Measurements from ENCODE around the gene CSMD2. TPM values are rescaled to one million over a fixed set of nuclear protein-coding genes. Genes with fewer than 3 reads are reported as not detected.

The CSMD2 gene
- total RNA-seq, 1 donor from 2014 or later = 0.75 TPM

- DNase-seq (ENCODE audit: low read depth) = no peak
- TF ChIP-seq, protein P1, sequence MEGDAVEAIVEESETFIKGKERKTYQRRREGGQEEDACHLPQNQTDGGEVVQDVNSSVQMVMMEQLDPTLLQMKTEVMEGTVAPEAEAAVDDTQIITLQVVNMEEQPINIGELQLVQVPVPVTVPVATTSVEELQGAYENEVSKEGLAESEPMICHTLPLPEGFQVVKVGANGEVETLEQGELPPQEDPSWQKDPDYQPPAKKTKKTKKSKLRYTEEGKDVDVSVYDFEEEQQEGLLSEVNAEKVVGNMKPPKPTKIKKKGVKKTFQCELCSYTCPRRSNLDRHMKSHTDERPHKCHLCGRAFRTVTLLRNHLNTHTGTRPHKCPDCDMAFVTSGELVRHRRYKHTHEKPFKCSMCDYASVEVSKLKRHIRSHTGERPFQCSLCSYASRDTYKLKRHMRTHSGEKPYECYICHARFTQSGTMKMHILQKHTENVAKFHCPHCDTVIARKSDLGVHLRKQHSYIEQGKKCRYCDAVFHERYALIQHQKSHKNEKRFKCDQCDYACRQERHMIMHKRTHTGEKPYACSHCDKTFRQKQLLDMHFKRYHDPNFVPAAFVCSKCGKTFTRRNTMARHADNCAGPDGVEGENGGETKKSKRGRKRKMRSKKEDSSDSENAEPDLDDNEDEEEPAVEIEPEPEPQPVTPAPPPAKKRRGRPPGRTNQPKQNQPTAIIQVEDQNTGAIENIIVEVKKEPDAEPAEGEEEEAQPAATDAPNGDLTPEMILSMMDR (IDR thresholded peaks at IDR 0.05; ENCODE audit: insufficient read depth, low read length, poor library complexity, severe bottlenecking) = no peak
- H3K4me3 ChIP-seq (ENCODE audit: low read depth, low read length) = no peak overlapping the region
- no peaks in the 10 kb centered on the region for H3K27me3 ChIP-seq (ENCODE audit: control insufficient read depth, insufficient read depth, low read length)
- no peaks in the 10 kb centered on the region for H3K36me3 ChIP-seq (ENCODE audit: control insufficient read depth, insufficient read depth, low read length)
These were observed 663.3 kb downstream of the CSMD2 start for GRCh38 chr1:33501774-33502173.

GRCh38 chr1:33501309-33501708 lies 663.7 kb downstream of the CSMD2 start:
- H3K36me3 ChIP-seq (ENCODE audit: control insufficient read depth, insufficient read depth, low read length) = no peaks in the 10 kb centered on the region
- no peak overlapping the region for H3K4me3 ChIP-seq (ENCODE audit: low read depth, low read length)
- TF ChIP-seq, protein P1 (IDR thresholded peaks at IDR 0.05; ENCODE audit: insufficient read depth, low read length, poor library complexity, severe bottlenecking) = no peak
- no peaks in the 10 kb centered on the region for H3K27me3 ChIP-seq (ENCODE audit: control insufficient read depth, insufficient read depth, low read length)
- no peak for DNase-seq (ENCODE audit: low read depth)

GRCh38 chr1:33500547-33500946 lies 664.5 kb downstream of the CSMD2 start:
- Histone ChIP-seq H3K4me3 (ENCODE audit: low read depth, low read length) (no peak overlapping the region), H3K27me3 (ENCODE audit: control insufficient read depth, insufficient read depth, low read length) (no peaks in the 10 kb centered on the region), H3K36me3 (ENCODE audit: control insufficient read depth, insufficient read depth, low read length) (no peaks in the 10 kb centered on the region)
- no peak for DNase-seq (ENCODE audit: low read depth)
- TF ChIP-seq, protein P1 (IDR thresholded peaks at IDR 0.05; ENCODE audit: insufficient read depth, low read length, poor library complexity, severe bottlenecking) = peak; percentile 10

DNA sequence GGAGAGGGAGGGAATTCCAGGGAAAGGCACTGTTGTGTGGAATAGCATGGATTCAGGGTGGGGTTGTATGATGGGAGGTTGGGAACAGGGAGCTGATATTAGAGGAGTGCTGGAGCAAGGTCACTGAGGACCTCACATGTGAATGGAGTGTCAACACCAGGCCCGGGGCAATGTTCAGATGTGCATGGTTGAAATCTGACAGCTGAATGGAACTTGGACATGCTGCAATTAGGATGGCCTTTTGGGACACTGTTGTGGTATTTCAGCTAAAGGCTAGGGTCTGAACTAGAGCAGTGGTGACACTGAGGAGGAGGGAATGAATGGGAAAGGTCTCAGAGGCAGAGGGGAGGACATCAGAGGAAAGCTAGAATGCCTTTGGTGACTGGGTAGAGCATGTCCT lies 667.6 kb downstream of the CSMD2 start:
- Histone ChIP-seq H3K4me3 (ENCODE audit: low read depth, low read length) (no peak overlapping the region), H3K36me3 (ENCODE audit: control insufficient read depth, insufficient read depth, low read length) (peaks cover 3% of the 10 kb centered on the region), H3K27me3 (ENCODE audit: control insufficient read depth, insufficient read depth, low read length) (no peaks in the 10 kb centered on the region)
- DNase-seq (ENCODE audit: low read depth) = no peak
- TF ChIP-seq, protein P1 (IDR thresholded peaks at IDR 0.05; ENCODE audit: insufficient read depth, low read length, poor library complexity, severe bottlenecking) = no peak

DNA sequence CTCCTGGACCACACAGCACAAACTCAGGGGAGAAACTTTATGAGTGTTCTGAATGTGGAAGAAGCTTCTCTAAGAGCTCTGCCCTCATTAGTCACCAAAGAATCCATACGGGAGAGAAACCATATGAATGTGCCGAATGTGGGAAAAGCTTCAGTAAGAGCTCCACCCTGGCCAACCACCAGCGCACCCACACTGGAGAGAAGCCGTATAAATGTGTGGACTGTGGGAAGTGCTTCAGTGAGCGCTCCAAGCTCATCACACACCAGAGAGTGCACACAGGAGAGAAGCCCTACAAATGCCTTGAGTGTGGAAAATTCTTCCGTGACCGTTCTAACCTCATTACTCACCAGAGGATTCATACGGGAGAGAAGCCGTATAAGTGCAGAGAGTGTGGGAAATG lies 670.1 kb downstream of the CSMD2 start:
- peaks cover 3% of the 10 kb centered on the region for H3K36me3 ChIP-seq (ENCODE audit: control insufficient read depth, insufficient read depth, low read length)
- H3K4me3 ChIP-seq (ENCODE audit: low read depth, low read length) = no peak overlapping the region
- no peaks in the 10 kb centered on the region for H3K27me3 ChIP-seq (ENCODE audit: control insufficient read depth, insufficient read depth, low read length)
- DNase-seq (ENCODE audit: low read depth) = no peak
- TF ChIP-seq, protein P1 (IDR thresholded peaks at IDR 0.05; ENCODE audit: insufficient read depth, low read length, poor library complexity, severe bottlenecking) = no peak

- Histone ChIP-seq H3K36me3 (ENCODE audit: control insufficient read depth, insufficient read depth, low read length) (no peaks in the 10 kb centered on the region), H3K4me3 (ENCODE audit: low read depth, low read length) (no peak overlapping the region), H3K27me3 (ENCODE audit: control insufficient read depth, insufficient read depth, low read length) (no peaks in the 10 kb centered on the region)
- TF ChIP-seq, protein P1 (IDR thresholded peaks at IDR 0.05; ENCODE audit: insufficient read depth, low read length, poor library complexity, severe bottlenecking) = no peak
- no peak for DNase-seq (ENCODE audit: low read depth)
These were observed 676.4 kb downstream of the CSMD2 start for GRCh38 chr1:33488624-33489023.
